Stimulated activated CD4-positive, alpha-beta T cell treated with anti-CD3 and anti-CD28 coated beads, Interleukin-2, amount 100 ng/mL, for 48 hours (primary cell): ENCODE results near the gene BCAT1.

Experiments
- DNase-seq, 2 donors: peaks; one replicate each; pipeline ENCODE4 v3.0.0-alpha.2; 2020

The BCAT1 gene, protein sequence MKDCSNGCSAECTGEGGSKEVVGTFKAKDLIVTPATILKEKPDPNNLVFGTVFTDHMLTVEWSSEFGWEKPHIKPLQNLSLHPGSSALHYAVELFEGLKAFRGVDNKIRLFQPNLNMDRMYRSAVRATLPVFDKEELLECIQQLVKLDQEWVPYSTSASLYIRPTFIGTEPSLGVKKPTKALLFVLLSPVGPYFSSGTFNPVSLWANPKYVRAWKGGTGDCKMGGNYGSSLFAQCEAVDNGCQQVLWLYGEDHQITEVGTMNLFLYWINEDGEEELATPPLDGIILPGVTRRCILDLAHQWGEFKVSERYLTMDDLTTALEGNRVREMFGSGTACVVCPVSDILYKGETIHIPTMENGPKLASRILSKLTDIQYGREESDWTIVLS

GRCh38 chr12:24948757-24949722, at the start of gene BCAT1:
Gene BCAT1 (minus strand): TSS chr12:24949101. CDS start chr12:24948932, 169 bp downstream.
- peak; percentile 26 to 41 for DNase-seq

DNA sequence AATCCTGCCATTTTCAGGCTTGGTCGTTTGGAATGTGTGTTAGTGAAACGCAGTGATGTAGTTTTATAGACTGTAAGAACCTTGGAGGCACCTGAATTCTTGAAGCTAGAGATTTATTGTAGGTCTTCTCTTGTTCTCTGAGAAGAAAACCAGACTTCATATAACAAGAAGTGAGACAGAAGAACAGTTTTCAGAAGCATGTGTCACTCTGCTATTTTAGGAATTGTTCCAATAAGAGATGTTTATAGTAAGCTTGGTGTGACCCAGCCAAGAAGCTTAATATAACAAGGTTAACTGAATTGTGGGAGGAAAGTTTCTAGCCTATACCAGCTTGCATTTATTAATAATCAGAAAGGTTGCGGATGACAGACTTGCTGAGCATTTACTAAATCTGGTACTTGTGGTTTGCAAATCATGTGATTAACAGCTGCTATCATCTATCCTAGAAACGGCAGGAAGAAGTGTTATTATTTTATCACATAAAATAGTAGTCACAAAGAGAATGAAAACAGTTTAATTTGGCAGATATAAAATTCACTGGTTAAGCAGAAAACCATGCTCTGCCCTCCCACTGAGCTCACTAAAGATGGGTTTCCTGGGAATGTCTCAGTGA, 49.2 kb upstream of the BCAT1 start:
- no peak for DNase-seq

GRCh38 chr12:24997496-24997895, 48.6 kb upstream of the BCAT1 start:
- no peak for DNase-seq

DNA sequence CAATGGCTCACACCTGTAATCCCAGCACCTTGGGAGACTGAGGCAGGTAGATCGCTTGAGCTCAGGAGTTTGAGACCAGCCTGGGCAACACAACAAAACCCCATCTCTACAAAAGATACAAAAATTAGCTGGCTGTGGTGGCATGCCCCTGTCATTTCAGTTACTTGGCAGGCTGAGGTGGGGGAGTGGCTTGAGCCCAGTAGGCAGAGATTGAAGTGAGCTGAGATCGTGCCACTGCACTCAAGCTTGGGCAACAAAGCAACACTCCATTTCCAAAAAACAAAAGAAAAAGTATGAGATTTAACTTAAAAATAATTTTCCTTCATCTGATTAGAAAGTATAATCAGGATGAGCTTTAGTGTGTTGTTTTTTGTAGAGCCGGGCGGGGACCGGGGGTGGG, 47.9 kb upstream of the BCAT1 start:
- DNase-seq: no peak

GRCh38 chr12:24996102-24996797, 47.3 kb upstream of the BCAT1 start:
- no peak for DNase-seq

DNA sequence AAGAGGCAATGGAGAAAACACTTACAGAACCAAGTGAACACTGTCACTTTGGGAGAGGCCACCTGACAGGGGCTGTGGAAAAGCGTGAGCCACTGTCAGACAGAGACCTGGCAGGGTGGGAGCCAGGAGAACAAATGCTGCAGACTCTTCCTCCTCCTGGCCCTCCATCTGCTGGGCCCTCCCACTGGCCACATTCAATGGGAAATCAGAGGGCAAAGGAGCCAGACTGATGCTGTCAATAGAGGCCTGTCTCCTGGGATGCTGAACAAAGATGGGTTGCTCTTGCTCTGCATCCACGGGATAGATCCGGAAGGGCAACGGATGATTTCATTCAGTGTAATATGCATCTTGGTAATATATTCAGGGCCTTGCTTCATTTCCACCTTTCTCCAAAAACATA, 44.9 kb upstream of the BCAT1 start:
- DNase-seq: no peak

GRCh38 chr12:24991209-24992049, 42.5 kb upstream of the BCAT1 start:
- no peak for DNase-seq

- DNase-seq: no peak
Measured at GRCh38 chr12:24989216-24989615, 40.3 kb upstream of the BCAT1 start.

GRCh38 chr12:24982250-24982649, 33.3 kb upstream of the BCAT1 start:
- no peak for DNase-seq

- DNase-seq: no peak
Measured at GRCh38 chr12:24979976-24980730, 31.3 kb upstream of the BCAT1 start.

GRCh38 chr12:24979329-24979728, 30.4 kb upstream of the BCAT1 start:
- DNase-seq: no peak

GRCh38 chr12:24977711-24978110, 28.8 kb upstream of the BCAT1 start:
- DNase-seq: no peak

- no peak for DNase-seq
Measured at GRCh38 chr12:24977060-24977459, 28.2 kb upstream of the BCAT1 start.

DNA sequence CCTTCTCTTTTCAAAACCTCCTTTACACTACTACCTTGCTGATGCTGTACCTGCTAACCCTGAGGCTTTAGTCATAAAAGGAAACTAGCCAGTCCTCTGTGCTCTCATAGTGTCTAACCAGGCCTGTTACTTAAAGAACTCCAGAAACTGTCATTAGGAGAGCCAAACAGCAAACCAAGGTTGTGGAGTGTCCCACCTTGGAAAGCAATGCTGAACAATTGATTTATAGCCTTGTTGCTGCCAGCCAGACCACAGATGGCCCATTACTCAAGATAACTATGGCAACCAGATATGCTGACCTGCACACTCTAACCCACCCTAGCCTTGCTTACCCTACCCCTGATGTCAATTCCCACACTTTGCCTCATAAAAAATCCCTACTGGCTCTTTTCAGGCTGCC, 26.5 kb upstream of the BCAT1 start:
- DNase-seq: no peak

DNA sequence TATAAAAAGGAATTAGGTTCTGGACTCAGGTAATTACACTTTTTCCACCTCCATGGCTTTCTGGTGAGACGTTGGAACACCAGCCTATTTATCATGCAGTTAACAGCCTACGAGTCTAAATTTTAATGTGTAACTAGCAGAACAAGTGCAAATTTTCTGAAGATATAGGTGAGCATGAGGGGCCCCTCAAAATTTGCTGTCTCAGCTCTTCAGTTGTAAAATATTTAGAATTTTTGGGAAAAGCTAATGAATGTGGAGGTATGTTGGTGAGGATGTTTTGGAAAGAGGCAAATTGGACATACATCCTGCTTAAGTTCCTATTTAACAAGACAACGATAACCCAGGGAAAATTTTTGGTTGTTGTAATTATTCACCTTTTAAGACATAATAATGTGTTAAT, 25.3 kb upstream of the BCAT1 start:
- no peak for DNase-seq

GRCh38 chr12:24972078-24972477, 23.2 kb upstream of the BCAT1 start:
- no peak for DNase-seq

GRCh38 chr12:24970177-24970576, 21.3 kb upstream of the BCAT1 start:
- no peak for DNase-seq

DNA sequence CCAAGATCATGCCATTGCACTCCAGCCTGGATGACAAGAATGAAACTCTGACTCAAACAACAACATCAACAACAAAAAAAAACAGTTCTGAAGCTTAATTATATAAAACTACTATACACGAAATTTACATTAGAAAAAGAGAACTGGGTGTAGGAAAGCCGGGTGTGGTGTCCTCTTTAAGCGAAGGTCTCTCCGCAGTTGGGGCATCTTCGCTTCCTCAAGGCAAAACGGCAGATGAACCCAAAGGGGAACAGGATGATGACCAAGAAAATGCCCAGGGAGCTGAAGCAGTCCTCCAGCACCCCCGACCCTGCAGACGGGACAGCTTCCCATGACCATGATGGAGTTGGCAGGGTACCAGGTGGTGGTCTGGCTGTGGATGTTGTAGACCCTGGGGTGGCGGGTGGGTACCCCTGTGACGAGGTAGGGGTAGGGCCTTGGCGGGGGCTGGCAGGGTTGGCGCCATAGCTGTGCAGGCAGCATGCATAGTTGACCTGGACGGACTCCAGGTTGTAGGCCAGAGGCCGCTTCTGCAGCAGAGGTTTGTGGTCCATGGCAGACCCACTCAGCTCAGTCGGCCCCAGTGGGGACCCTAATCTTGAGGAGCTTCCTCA, 18.2 kb upstream of the BCAT1 start:
- no peak for DNase-seq

- DNase-seq: no peak
Measured at GRCh38 chr12:24964342-24964741, 15.4 kb upstream of the BCAT1 start.

GRCh38 chr12:24960222-24960855, 11.4 kb upstream of the BCAT1 start:
- peak; percentile 41 to 43 for DNase-seq
